ENCODE data around the gene TTC27. TPM values are rescaled to one million over a fixed set of nuclear protein-coding genes. Genes with fewer than 3 reads are reported as not detected.

TTC27 gene
- total RNA-seq, 4 donors from 2014 or later, result 10.7 to 14.3 (median 12.4) TPM

- no peak overlapping the region for H3K27ac ChIP-seq
- DNase-seq, result no peak
- H3K36me3 ChIP-seq, result no peaks in the 10 kb centered on the region
- no peak for ATAC-seq
- no peaks in the 10 kb centered on the region for H3K27me3 ChIP-seq
- no peak overlapping the region for H3K4me3 ChIP-seq
- no peaks in the 10 kb centered on the region for H3K4me1 ChIP-seq
- in situ Hi-C loops (cut with MboI; ENCODE audit: low sequenced_read_pairs in 4 of 4) (no loop called here), intact Hi-C loops (cut with DNase I; ENCODE audit: low total_unique reads) (no loop called here)
- TF ChIP-seq POLR2A (IDR thresholded peaks at IDR 0.05) (no peak), CTCF (IDR thresholded peaks at IDR 0.05 in 4 of 5, conservative IDR thresholded peaks at IDR 0.05 in 1 of 5) (no peak)
- H3K9me3 ChIP-seq, result no peaks in the 10 kb centered on the region
Observed at GRCh38 chr2:32810909-32811495, 183.2 kb downstream of the TTC27 start.

GRCh38 chr2:32811696-32812095 is 183.8 kb downstream of the TTC27 start:
- no peaks in the 10 kb centered on the region for H3K36me3 ChIP-seq
- no peak overlapping the region for H3K4me3 ChIP-seq
- in situ Hi-C loops (cut with MboI; ENCODE audit: low sequenced_read_pairs in 4 of 4) (no loop called here), intact Hi-C loops (cut with DNase I; ENCODE audit: low total_unique reads) (no loop called here)
- H3K27ac ChIP-seq, result no peak overlapping the region
- no peaks in the 10 kb centered on the region for H3K9me3 ChIP-seq
- TF ChIP-seq POLR2A (IDR thresholded peaks at IDR 0.05), result no peak
- no peak for TF ChIP-seq CTCF (IDR thresholded peaks at IDR 0.05 in 4 of 5, conservative IDR thresholded peaks at IDR 0.05 in 1 of 5)
- no peak for DNase-seq
- no peaks in the 10 kb centered on the region for H3K27me3 ChIP-seq
- no peaks in the 10 kb centered on the region for H3K4me1 ChIP-seq
- ATAC-seq, result no peak

- in situ Hi-C loops (cut with MboI; ENCODE audit: low sequenced_read_pairs in 4 of 4), result no loop called here
Observed at GRCh38 chr2:32812316-32812715, 184.5 kb downstream of the TTC27 start.

GRCh38 chr2:32820088-32820487 is 192.2 kb downstream of the TTC27 start:
- no peaks in the 10 kb centered on the region for H3K27me3 ChIP-seq
- peaks cover 10 to 14% of the 10 kb centered on the region in 2 donors for H3K4me1 ChIP-seq
- H3K4me3 ChIP-seq, result no peak overlapping the region
- intact Hi-C loops (cut with DNase I; ENCODE audit: low total_unique reads), result no loop called here
- DNase-seq (no peak), ATAC-seq (no peak)
- no peak for TF ChIP-seq POLR2A (IDR thresholded peaks at IDR 0.05)
- TF ChIP-seq CTCF (IDR thresholded peaks at IDR 0.05 in 4 of 5, conservative IDR thresholded peaks at IDR 0.05 in 1 of 5), result no peak
- no peaks in the 10 kb centered on the region for H3K9me3 ChIP-seq
- in situ Hi-C loops (cut with MboI; ENCODE audit: low sequenced_read_pairs in 4 of 4), result no loop called here
- H3K27ac ChIP-seq, result no peak overlapping the region
- peaks cover 0 to 9% of the 10 kb centered on the region in 2 donors for H3K36me3 ChIP-seq

More at GRCh38 chr2:32812316-32812715, 184.5 kb downstream of the TTC27 start:
- ATAC-seq, result no peak
- Histone ChIP-seq H3K4me1 (no peaks in the 10 kb centered on the region), H3K4me3 (no peak overlapping the region), H3K27ac (no peak overlapping the region), H3K27me3 (no peaks in the 10 kb centered on the region), H3K36me3 (peaks cover 0 to 2% of the 10 kb centered on the region in 2 donors), H3K9me3 (no peaks in the 10 kb centered on the region)
- intact Hi-C loops (cut with DNase I; ENCODE audit: low total_unique reads), result no loop called here
- no peak for DNase-seq
- TF ChIP-seq CTCF (IDR thresholded peaks at IDR 0.05 in 4 of 5, conservative IDR thresholded peaks at IDR 0.05 in 1 of 5) (no peak), POLR2A (IDR thresholded peaks at IDR 0.05) (no peak)

GRCh38 chr2:32820701-32821100 is 192.9 kb downstream of the TTC27 start:
- no peak for ATAC-seq
- DNase-seq, result no peak
- no peak for TF ChIP-seq POLR2A (IDR thresholded peaks at IDR 0.05)
- TF ChIP-seq CTCF (IDR thresholded peaks at IDR 0.05 in 4 of 5, conservative IDR thresholded peaks at IDR 0.05 in 1 of 5), result no peak
- Histone ChIP-seq H3K4me1 (peaks cover 16 to 20% of the 10 kb centered on the region in 2 donors), H3K27me3 (no peaks in the 10 kb centered on the region), H3K9me3 (no peaks in the 10 kb centered on the region), H3K27ac (no peak overlapping the region), H3K36me3 (peaks cover 0 to 9% of the 10 kb centered on the region in 2 donors), H3K4me3 (no peak overlapping the region)
- in situ Hi-C loops (cut with MboI; ENCODE audit: low sequenced_read_pairs in 4 of 4) (no loop called here), intact Hi-C loops (cut with DNase I; ENCODE audit: low total_unique reads) (no loop called here)

All from gastrocnemius medialis (tissue), 4 donors.